HFFc6 (cell line): Measurements from ENCODE around the gene CA4. TPM values are rescaled to one million over a fixed set of nuclear protein-coding genes. Genes with fewer than 3 reads are reported as not detected.
"Not testable (repeated sequence)": the region's sequence is repeated elsewhere in the genome, so short reads cannot be mapped to it uniquely, and the experiment has no call there.

ENCODE experiments used
- DNase-seq: peaks from one replicate; pipeline ENCODE4 v3.0.0-alpha.2; 2018
- H3K27ac Mint-ChIP-seq: 2 replicates; pipeline ENCODE4 v1.8.0; 2020; ENCODE audit warnings: mild to moderate bottlenecking, mixed read lengths
- H3K27me3 Mint-ChIP-seq: 2 replicates; pipeline ENCODE4 v1.8.0; 2021; ENCODE audit warnings: mild to moderate bottlenecking, moderate library complexity, mixed read lengths; ENCODE audit not compliant: insufficient read depth
- H3K36me3 Mint-ChIP-seq: 2 replicates; pipeline ENCODE4 v1.8.0; 2021; ENCODE audit warnings: low read depth, mixed read lengths
- H3K4me1 Mint-ChIP-seq: 2 replicates; pipeline ENCODE4 v1.8.0; 2020; ENCODE audit warnings: low read depth, mixed read lengths
- H3K4me3 Mint-ChIP-seq: 2 replicates; pipeline ENCODE4 v1.8.0; 2020; ENCODE audit warnings: mild to moderate bottlenecking, moderate library complexity, mixed read lengths
- H3K9me3 Mint-ChIP-seq: 2 replicates; pipeline ENCODE4 v1.8.0; 2020; ENCODE audit warnings: mild to moderate bottlenecking, mixed read lengths
- CTCF ChIP-seq: fragments of 200-600 bp; sonication (generic); IDR thresholded peaks from 2 replicates; pipeline ENCODE4 v1.5.0; 2021; ENCODE audit warnings: antibody characterized with exemption, mild to moderate bottlenecking
- long read RNA-seq: library from polyadenylated mRNA; unstranded; transcript quantifications from one replicate; pipeline ENCODE4 v2.0.0, GENCODE V29; 2019
- total RNA-seq, 6 experiments: library from RNA; stranded (reverse); fragmentation: NEBNext Ultra II Directional; extraction: Animal tissue kit (Norgen Biotek cat#: 25700); gene quantifications; 2 replicates in 1 of 6; 3 replicates in 5 of 6; pipeline ENCODE4 v1.2.3, GENCODE V29; 2021

CA4 gene
- total RNA-seq: not detected
- long read RNA-seq: 0 reads

DNA sequence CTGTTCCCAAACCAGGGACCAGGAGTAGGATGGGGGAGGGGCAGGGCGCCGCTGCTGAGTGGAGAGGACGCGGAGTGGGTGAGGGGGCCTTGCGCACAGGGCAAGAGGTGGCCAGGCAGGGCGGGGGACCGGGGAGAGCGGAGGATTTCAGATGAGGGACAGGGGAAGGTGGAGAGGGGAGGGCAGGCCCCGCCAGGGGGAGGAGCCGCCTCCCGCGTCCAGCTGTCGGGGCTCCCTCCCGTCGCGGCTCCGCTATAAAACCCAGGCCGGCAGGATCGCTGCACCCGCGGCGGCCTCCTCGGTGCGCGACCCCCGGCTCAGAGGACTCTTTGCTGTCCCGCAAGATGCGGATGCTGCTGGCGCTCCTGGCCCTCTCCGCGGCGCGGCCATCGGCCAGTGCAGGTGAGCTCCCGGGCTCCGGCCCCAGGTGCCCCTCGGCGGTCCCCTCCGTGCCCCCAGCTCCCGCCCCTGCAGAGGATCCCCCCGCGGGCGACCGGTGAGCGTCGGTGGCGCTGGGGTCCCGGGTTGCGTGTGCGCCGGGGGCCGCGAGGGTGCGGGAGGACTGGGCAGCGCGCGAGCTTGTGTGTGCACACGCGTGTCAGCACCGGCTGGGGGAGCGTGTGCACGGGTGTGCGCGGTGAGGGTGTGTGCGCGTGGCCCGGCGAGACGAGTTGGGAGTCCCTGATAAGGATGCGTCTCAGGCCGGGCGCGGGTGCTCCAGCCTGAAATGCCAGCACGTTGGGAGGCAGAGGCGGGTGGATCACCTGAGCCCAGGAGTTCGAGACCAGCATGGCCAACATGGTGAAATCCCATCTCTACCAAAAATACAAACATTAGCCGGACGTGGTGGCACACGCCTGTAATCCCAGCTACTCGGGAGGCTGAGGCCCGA, at the start of gene CA4:
CA4 (plus strand) TSS at position 283 of the 892 bp plus-strand sequence; CDS start at position 345, 62 bp downstream.
- Mint-ChIP-seq H3K36me3 (no peaks in the 10 kb centered on the region), H3K4me1 (peaks cover 17% of the 10 kb centered on the region), H3K27ac (no peak within 1 kb of the TSS), H3K27me3 (peaks cover 34% of the 10 kb centered on the region), H3K4me3 (no peak within 1 kb of the TSS), H3K9me3 (no peaks in the 10 kb centered on the region)
- TF ChIP-seq CTCF: no peak
- no peak for DNase-seq

DNA sequence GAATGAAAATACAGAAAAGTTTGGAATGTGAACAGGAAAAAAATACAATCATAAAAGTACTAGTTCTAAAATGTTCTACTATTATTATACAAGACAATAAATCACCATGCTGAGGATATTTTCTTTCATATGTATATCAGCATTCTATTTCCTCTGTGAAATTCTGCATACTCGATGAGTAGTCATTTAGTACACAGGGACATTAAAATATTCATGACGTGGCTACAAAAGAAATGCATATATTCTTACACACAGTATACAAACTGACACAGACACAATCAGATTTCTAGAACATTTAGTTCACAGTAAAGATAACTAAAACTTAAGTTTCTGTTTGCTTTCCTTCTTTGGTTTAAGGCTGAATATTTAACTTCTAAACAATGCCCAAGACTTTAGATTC, 49.2 kb upstream of the CA4 start:
- peak overlapping the region; percentile 71 for H3K27ac Mint-ChIP-seq
- DNase-seq, H3K36me3 Mint-ChIP-seq, H3K27me3 Mint-ChIP-seq, H3K9me3 Mint-ChIP-seq: not testable (repeated sequence)
- H3K4me1 Mint-ChIP-seq: peaks cover 57% of the 10 kb centered on the region
- H3K4me3 Mint-ChIP-seq: peak overlapping the region; percentile 52; the same call in 1 of the 2 replicates

- peak overlapping the region; percentile 2; the same call in 1 of the 2 replicates for H3K27ac Mint-ChIP-seq
- H3K9me3 Mint-ChIP-seq, H3K27me3 Mint-ChIP-seq, H3K4me3 Mint-ChIP-seq, DNase-seq, H3K36me3 Mint-ChIP-seq: not testable (repeated sequence)
- peaks cover 71% of the 10 kb centered on the region for H3K4me1 Mint-ChIP-seq
Measured at GRCh38 chr17:60102015-60102631, 47.6 kb upstream of the CA4 start.

DNA sequence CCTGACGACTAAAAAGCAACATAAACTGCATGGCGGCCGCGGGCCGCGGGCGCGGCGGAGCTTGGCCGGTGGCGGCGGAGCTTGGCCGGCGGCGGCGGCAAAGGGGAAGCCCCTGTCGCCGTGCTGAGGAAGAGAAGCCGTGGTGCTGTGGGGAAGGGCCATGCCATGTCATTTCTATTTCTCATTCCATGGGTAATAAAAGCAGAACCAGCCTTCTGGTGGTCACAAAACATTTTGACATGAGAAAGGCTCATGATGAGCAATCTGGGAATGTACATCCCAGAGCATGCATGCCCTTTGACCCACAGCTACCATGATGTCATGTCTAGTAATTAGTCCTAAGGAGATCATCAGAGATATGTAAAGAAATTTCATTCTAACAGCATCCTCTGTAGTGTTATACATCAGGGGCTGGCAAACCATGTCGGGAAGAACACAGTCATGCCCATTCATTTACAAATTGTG, 47.1 kb upstream of the CA4 start:
- no peaks in the 10 kb centered on the region for H3K36me3 Mint-ChIP-seq
- peak; percentile 55 for DNase-seq
- H3K9me3 Mint-ChIP-seq: no peaks in the 10 kb centered on the region
- peaks cover 76% of the 10 kb centered on the region for H3K4me1 Mint-ChIP-seq
- H3K27ac Mint-ChIP-seq: no peak overlapping the region
- H3K27me3 Mint-ChIP-seq: no peaks in the 10 kb centered on the region
- no peak overlapping the region for H3K4me3 Mint-ChIP-seq
- no peak for TF ChIP-seq CTCF

DNA sequence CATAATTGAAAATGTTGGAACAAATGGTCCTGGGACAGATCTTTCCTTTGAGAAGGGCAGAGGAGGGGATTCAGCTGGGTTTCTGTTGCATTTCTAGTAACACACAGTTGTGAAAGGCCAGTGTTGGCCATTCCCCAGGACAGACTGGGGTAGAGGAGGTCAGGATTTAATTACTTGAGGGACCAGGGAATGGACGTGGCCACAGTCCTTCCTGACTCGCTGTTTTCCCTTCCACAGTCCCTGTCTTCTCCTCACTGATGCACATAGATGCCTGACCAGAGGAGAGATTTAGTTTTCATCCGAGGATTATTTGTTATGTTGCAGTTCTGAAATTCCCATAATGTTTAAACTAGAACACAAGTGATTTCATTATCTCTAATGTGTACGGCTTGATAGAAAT, 45.8 kb upstream of the CA4 start:
- Mint-ChIP-seq H3K27ac (peak overlapping the region; percentile 24), H3K36me3 (no peaks in the 10 kb centered on the region), H3K4me3 (no peak overlapping the region), H3K9me3 (no peaks in the 10 kb centered on the region), H3K27me3 (no peaks in the 10 kb centered on the region), H3K4me1 (peaks cover 73% of the 10 kb centered on the region)
- no peak for DNase-seq
- no peak for TF ChIP-seq CTCF

- Mint-ChIP-seq H3K27me3 (no peaks in the 10 kb centered on the region), H3K9me3 (no peaks in the 10 kb centered on the region), H3K36me3 (no peaks in the 10 kb centered on the region), H3K27ac (peak overlapping the region; percentile 83), H3K4me3 (peak overlapping the region; percentile 66), H3K4me1 (peaks cover 58% of the 10 kb centered on the region)
- peak; percentile 70 for DNase-seq
- TF ChIP-seq CTCF: no peak
Measured at GRCh38 chr17:60106340-60107059, 43.3 kb upstream of the CA4 start.
